Epithelial cell of proximal tubule (primary cell): ENCODE measurements around the gene TAS2R38. TPM values are rescaled to one million over a fixed set of nuclear protein-coding genes. Genes with fewer than 3 reads are reported as not detected.

Source experiments
- DNase-seq: peaks from one replicate; pipeline ENCODE4 v3.0.0-alpha.2; 2011; ENCODE audit warnings: low read depth
- H3K4me3 ChIP-seq: 2 replicates; pipeline ENCODE4 v1.5.1; 2011; ENCODE audit warnings: low read depth, mild to moderate bottlenecking, low read length
- CTCF ChIP-seq: conservative IDR thresholded peaks from 2 replicates; pipeline ENCODE4 v1.5.1; 2012; ENCODE audit warnings: low read depth, mild to moderate bottlenecking, low read length
- total RNA-seq: library from RNA; depleted of rRNA; stranded (reverse); fragments of >200 nt; gene quantifications from 2 replicates; pipeline ENCODE4 v1.2.3, GENCODE V29; 2015

Gene TAS2R38
- total RNA-seq, 1 donor from 2014 or later, result not detected

GRCh38 chr7:141975806-141976523, 2.4 kb upstream of the TAS2R38 start:
- H3K4me3 ChIP-seq, result peak overlapping the region; percentile 52
- peak; percentile 99 for TF ChIP-seq CTCF
- DNase-seq, result no peak

GRCh38 chr7:141974831-141975230, 1.3 kb upstream of the TAS2R38 start:
- no peak for DNase-seq
- peak; percentile 74 for TF ChIP-seq CTCF

GRCh38 chr7:141960687-141961422, 12.7 kb downstream of the TAS2R38 start:
- no peak for DNase-seq
- TF ChIP-seq CTCF, result no peak
- H3K4me3 ChIP-seq, result no peak overlapping the region

More at GRCh38 chr7:141974831-141975230, 1.3 kb upstream of the TAS2R38 start:
- H3K4me3 ChIP-seq, result no peak overlapping the region

- no peak for TF ChIP-seq CTCF
- DNase-seq, result no peak
- H3K4me3 ChIP-seq, result no peak overlapping the region
These were observed 17.5 kb downstream of the TAS2R38 start for GRCh38 chr7:141956084-141956483.

GRCh38 chr7:141954334-141954733, 19.2 kb downstream of the TAS2R38 start:
- TF ChIP-seq CTCF, result no peak
- no peak overlapping the region for H3K4me3 ChIP-seq
- no peak for DNase-seq

- no peak for DNase-seq
- H3K4me3 ChIP-seq, result no peak overlapping the region
- no peak for TF ChIP-seq CTCF
These were observed 21.1 kb downstream of the TAS2R38 start for GRCh38 chr7:141952461-141952860.

- DNase-seq, result no peak
- no peak overlapping the region for H3K4me3 ChIP-seq
- TF ChIP-seq CTCF, result no peak
These were observed 22.8 kb downstream of the TAS2R38 start for GRCh38 chr7:141950806-141951205.
